K562 (cell line): ENCODE data around the gene GPAT3. TPM values are rescaled to one million over a fixed set of nuclear protein-coding genes. Genes with fewer than 3 reads are reported as not detected.
A peak's percentile ranks its signal among the peaks of the same experiment; 100 is the strongest.

ENCODE experiments used
- BHLHE40 ChIP-seq: IDR thresholded peaks from 2 replicates; pipeline ENCODE4 v1.6.1; 2011; ENCODE audit warnings: low read length, improper control_type of control experiment
- CCAR2 ChIP-seq: fragments of 200-400 bp; formaldehyde crosslinking; IDR thresholded peaks from 2 replicates; pipeline ENCODE4 v1.6.1; 2017; ENCODE audit warnings: mild to moderate bottlenecking, low read depth, low read length
- ZNF143 ChIP-seq: sonication (generic); formaldehyde crosslinking; IDR thresholded peaks from 2 replicates; pipeline ENCODE4 v1.9.0; 2022; ENCODE audit warnings: mild to moderate bottlenecking, missing genetic modification reagents
- ZNF318 ChIP-seq, 2 experiments: fragments of 450-650 bp; IDR thresholded peaks; 2 replicates each; pipeline ENCODE4 v1.6.1; 2016; ENCODE audit warnings: mild to moderate bottlenecking in 2 of 2, borderline replicate concordance in 1 of 2, low read depth in 1 of 2, moderate library complexity in 1 of 2
- ZNF609 ChIP-seq: sonication (generic); formaldehyde crosslinking; IDR thresholded peaks from 2 replicates; pipeline ENCODE4 v1.8.1; 2023; ENCODE audit warnings: missing genetic modification reagents, mild to moderate bottlenecking, borderline replicate concordance
- polyA plus RNA-seq, 8 experiments: library from polyadenylated mRNA; depleted of rRNA in 4 of 8; stranded (reverse) in 5 of 8; unstranded in 3 of 8; fragments of >200 nt; fragmentation: Nextera tagmentation in 2 of 8; fragmentation: Illumina TruSeq in 1 of 8; extraction: Ambion mirVana in 2 of 8; extraction: Trizol in 1 of 8; gene quantifications; 2 replicates each; pipeline versions ENCODE4 v1.2.1 to v1.2.3, GENCODE V29; 2011 to 2014; ENCODE audit warnings: inconsistent platforms in 1 of 8, missing spikeins in 1 of 8
- total RNA-seq, 7 experiments: library from RNA; depleted of rRNA in 6 of 7; stranded (reverse); fragments of >200 nt in 6 of 7; fragmentation: Illumina TruSeq in 2 of 7; extraction: Trizol in 2 of 7; gene quantifications; 2 replicates each; pipeline versions ENCODE4 v1.2.1 to v1.2.3, GENCODE V29; 2011 to 2021; ENCODE audit warnings: low replicate concordance in 1 of 7
- TF ChIP-seq, protein P1 (sequence below): IDR thresholded peaks from 2 replicates; pipeline ENCODE4 v1.6.1; 2016; ENCODE audit warnings: missing genetic modification characterization, missing compliant biosample characterization
- TF ChIP-seq, protein P2 (sequence below): fragments of 250-450 bp; sonication (Bioruptor Pico); IDR thresholded peaks from 2 replicates; pipeline ENCODE4 v1.5.0; 2021; ENCODE audit warnings: mild to moderate bottlenecking, moderate library complexity

Gene GPAT3
- total and polyA plus RNA-seq, 9 of the 15 experiments (the other 6 are each of a cell fraction or from before 2014, with no cell fraction given), result 4.1 to 16.1 (median 13.1) TPM

DNA sequence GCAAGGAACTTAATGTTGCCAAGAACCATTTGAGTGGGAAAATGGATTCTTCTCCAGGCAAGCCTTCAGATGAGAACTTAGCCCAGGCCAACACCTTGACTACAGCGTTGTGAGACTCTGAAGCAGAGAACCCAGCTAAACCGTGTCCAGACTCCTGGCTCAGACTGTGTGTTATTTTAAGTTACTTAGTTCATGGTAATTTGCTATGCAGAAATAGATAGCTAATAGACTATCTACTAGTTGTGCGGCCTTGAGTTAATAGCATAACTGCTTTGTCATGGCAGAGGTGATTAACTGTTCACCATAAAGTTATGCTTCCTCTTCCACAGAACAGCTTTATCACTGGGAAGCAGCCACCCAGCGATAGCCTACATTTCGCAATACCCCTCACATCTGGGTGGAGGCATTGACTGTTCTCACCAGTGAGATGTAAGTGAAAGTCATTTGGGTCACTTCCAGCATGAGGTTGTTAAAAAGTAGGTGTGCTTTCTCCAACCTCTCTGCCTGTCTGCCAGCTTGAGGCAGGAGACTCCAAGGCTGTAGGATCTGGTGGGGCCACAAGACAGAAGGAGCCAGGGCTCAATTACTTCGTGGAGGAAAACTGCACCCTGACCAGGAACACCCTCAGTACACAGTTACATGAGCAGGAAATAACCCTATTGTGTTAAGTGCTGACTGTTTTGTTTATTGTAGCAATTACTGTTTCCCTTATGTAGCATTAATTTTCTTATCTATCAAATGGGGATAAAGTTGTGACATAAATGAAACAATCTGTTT lies 94.2 kb downstream of the GPAT3 start (continued):
- TF ChIP-seq ZNF143 (no peak), ZNF609 (CRISPR knock-in tag) (no peak), CCAR2 (no peak), BHLHE40 (peak; percentile 66), ZNF318 (IDR thresholded peaks at IDR 0.05; ENCODE audit: borderline replicate concordance in 1 of 2, low read depth in 1 of 2) (peak in 1 of 2 experiments; percentile 78; a peak in 2 of 4 replicates)
- TF ChIP-seq, protein P1, sequence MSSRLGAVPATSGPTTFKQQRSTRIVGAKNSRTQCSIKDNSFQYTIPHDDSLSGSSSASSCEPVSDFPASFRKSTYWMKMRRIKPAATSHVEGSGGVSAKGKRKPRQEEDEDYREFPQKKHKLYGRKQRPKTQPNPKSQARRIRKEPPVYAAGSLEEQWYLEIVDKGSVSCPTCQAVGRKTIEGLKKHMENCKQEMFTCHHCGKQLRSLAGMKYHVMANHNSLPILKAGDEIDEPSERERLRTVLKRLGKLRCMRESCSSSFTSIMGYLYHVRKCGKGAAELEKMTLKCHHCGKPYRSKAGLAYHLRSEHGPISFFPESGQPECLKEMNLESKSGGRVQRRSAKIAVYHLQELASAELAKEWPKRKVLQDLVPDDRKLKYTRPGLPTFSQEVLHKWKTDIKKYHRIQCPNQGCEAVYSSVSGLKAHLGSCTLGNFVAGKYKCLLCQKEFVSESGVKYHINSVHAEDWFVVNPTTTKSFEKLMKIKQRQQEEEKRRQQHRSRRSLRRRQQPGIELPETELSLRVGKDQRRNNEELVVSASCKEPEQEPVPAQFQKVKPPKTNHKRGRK (tag), result no peak
- TF ChIP-seq, protein P2, sequence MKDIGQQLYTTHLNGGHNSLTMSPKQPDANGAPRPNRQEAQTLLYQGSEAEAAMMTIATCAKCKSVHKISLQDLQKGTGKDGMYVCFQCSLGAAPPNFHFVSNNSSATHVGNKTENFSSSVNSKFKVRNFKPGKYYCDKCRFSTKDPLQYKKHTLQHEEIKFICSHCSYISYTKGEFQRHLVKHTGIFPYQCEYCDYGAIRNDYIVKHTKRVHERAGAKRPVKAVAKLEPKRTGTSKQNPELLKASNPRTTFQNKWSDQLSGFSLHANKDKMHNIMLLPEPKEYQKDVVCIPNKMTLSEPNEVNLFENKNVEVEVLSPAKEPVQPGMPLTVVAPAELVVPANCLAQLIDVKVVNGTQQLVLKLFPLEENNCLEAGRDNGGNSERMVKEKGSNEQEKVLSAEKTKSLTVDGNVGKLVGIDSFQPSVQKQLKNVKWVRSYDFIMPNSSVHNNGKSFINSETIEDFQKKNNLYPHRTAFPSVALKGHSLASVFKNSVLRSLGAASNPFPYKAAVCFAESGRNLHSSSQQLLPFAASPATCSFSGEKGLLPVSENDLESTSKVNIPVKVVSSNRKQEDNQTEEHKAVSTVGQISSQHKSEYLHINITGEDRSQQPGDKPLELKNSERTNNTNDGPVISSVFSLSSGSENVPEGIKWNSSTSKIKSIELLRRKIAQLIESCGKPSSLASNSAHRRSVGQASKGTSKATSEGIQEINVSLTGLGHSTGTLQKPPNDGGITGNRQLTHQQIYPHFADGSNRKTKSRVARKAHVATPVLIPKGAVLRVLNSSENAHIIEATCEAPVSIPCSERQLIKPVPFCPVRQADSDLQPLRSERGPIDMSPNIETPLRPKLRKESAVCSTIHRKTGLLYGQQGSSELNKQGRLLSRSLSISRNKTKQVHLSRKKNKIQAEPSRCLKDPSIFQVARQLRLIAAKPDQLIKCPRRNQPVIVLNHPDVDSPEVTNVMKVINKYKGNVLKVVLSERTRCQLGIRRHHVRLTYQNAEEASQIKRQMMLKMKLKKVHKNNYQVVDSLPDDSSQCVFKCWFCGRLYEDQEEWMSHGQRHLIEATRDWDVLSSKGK (CRISPR knock-in tag), result no peak
